HEK293 (cell line): ENCODE results near the gene ITIH5.

Experiments used
- ZBTB26 ChIP-seq: fragments of 450-650 bp; formaldehyde crosslinking; optimal IDR thresholded peaks from 2 replicates; pipeline ENCODE3; 2016; ENCODE audit warnings: missing biosample characterization, mild to moderate bottlenecking, missing genetic modification characterization
- ZNF18 ChIP-seq: fragments of 450-650 bp; formaldehyde crosslinking; IDR thresholded peaks from 2 replicates; pipeline ENCODE4 v1.5.1; 2016; ENCODE audit warnings: missing biosample characterization, missing genetic modification characterization
- ZNF529 ChIP-seq: fragments of 450-650 bp; formaldehyde crosslinking; IDR thresholded peaks from 2 replicates; pipeline ENCODE4 v1.5.1; 2017; ENCODE audit warnings: missing genetic modification characterization, missing biosample characterization; ENCODE audit not compliant: insufficient replicate concordance
- ZNF585B ChIP-seq: fragments of 450-650 bp; formaldehyde crosslinking; IDR thresholded peaks from 2 replicates; pipeline ENCODE4 v1.5.1; 2016; ENCODE audit warnings: missing biosample characterization, missing genetic modification characterization
- ZNF768 ChIP-seq: fragments of 450-650 bp; formaldehyde crosslinking; IDR thresholded peaks from 2 replicates; pipeline ENCODE4 v1.5.1; 2018; ENCODE audit warnings: missing biosample characterization, mild to moderate bottlenecking, missing genetic modification characterization
- TF ChIP-seq, protein P1 (sequence below): fragments of 450-650 bp; formaldehyde crosslinking; IDR thresholded peaks from 2 replicates; pipeline ENCODE4 v1.5.1; 2016; ENCODE audit warnings: missing biosample characterization, missing genetic modification characterization

DNA sequence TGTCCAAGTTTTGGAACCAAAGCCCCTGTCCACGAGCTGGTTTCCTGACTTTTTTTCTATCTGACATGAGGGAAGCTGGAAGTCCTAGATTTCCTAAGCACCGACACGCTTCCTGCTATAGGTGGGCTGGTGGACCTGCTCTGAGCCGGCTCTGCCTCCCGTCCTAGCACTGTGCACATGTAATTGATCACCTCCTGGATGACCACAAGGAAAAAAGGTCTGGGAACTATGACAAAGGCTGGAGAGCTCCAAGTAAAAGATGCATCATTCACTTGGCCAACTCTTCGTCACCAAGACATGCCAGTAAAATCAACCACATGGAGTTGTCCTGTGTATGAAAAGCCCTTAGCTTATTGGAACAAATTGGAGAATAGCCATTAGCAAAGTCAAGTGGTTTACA is 104.8 kb downstream of the ITIH5 start:
- no peak for TF ChIP-seq ZNF585B (tag by site-specific recombination)
- TF ChIP-seq, protein P1, sequence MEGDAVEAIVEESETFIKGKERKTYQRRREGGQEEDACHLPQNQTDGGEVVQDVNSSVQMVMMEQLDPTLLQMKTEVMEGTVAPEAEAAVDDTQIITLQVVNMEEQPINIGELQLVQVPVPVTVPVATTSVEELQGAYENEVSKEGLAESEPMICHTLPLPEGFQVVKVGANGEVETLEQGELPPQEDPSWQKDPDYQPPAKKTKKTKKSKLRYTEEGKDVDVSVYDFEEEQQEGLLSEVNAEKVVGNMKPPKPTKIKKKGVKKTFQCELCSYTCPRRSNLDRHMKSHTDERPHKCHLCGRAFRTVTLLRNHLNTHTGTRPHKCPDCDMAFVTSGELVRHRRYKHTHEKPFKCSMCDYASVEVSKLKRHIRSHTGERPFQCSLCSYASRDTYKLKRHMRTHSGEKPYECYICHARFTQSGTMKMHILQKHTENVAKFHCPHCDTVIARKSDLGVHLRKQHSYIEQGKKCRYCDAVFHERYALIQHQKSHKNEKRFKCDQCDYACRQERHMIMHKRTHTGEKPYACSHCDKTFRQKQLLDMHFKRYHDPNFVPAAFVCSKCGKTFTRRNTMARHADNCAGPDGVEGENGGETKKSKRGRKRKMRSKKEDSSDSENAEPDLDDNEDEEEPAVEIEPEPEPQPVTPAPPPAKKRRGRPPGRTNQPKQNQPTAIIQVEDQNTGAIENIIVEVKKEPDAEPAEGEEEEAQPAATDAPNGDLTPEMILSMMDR (tag by site-specific recombination) = no peak
- no peak for TF ChIP-seq ZBTB26 (tag by site-specific recombination)
- TF ChIP-seq ZNF768 (tag by site-specific recombination) = no peak
- no peak for TF ChIP-seq ZNF18 (tag by site-specific recombination)
- no peak for TF ChIP-seq ZNF529
